A549 (cell line): Measurements from ENCODE around the gene SLCO2B1. TPM values are rescaled to one million over a fixed set of nuclear protein-coding genes. Genes with fewer than 3 reads are reported as not detected.

Source experiments
- ATAC-seq, 2 experiments: fragments of 200-7000 bp in 1 of 2; fragments of >200 bp in 1 of 2; cut with Nextera tagmentation in 1 of 2; cut with Tn5 transposase in 1 of 2; 3 replicates each; pipeline versions ENCODE4 v1.8.0 to v1.9.1; 2018 to 2020; ENCODE audit warnings: mild to moderate bottlenecking in 1 of 2, moderate library complexity in 1 of 2
- CTCF ChIA-PET: fragments of 300-600 bp; sonication (Branson Sonifier 250); formaldehyde crosslinking; extraction: SDS; loops from one replicate; lab custom pipeline; 2021; ENCODE audit warnings: antibody characterized with exemption, inconsistent platforms; lab: Yijun Ruan, JAX
- POLR2A ChIA-PET: fragments of 350-600 bp; formaldehyde crosslinking; extraction: SDS; loops from one replicate; lab custom pipeline; 2021; ENCODE audit warnings: antibody characterized with exemption, inconsistent platforms; lab: Yijun Ruan, JAX
- DNase-seq, 2 experiments: peaks; one replicate each; pipeline versions ENCODE4 v3.0.0 to v3.0.0-alpha.2; 2011 to 2016; ENCODE audit warnings: low read depth in 1 of 2, low spot score in 1 of 2
- FAIRE-seq: peaks from 2 replicates; lab custom pipeline; 2011; peaks lifted over from hg19 to GRCh38; lab: Jason Lieb, UNC
- H3K27ac ChIP-seq, 2 experiments: fragments of >200 bp; sonication (Bioruptor Twin); formaldehyde crosslinking; 3 replicates each; pipeline ENCODE4 v1.5.1; 2016 to 2017
- H3K4me1 ChIP-seq: fragments of >200 bp; sonication (Bioruptor Twin); formaldehyde crosslinking; 3 replicates; pipeline ENCODE4 v1.6.1; 2016
- H3K4me2 ChIP-seq: fragments of >200 bp; sonication (Bioruptor Twin); formaldehyde crosslinking; 3 replicates; pipeline ENCODE4 v1.6.1; 2016
- H3K4me3 ChIP-seq: fragments of >200 bp; sonication (Bioruptor Twin); formaldehyde crosslinking; 3 replicates; pipeline ENCODE4 v1.5.1; 2016
- H3K9me3 ChIP-seq: fragments of >200 bp; sonication (Bioruptor Twin); formaldehyde crosslinking; 3 replicates; pipeline ENCODE4 v1.6.1; 2016
- CEBPB ChIP-seq, 2 experiments: fragments of >200 bp in 1 of 2; sonication (Bioruptor Twin) in 1 of 2; formaldehyde crosslinking in 1 of 2; IDR thresholded peaks; 2 replicates each; pipeline ENCODE4 v1.6.1; 2012 to 2016
- FOSB ChIP-seq: fragments of 250-450 bp; sonication (Bioruptor Pico); IDR thresholded peaks from 2 replicates; pipeline ENCODE4 v1.5.0; 2020; ENCODE audit warnings: mild to moderate bottlenecking, moderate library complexity
- GATA3 ChIP-seq: IDR thresholded peaks from 2 replicates; pipeline ENCODE4 v1.6.1; 2012; ENCODE audit warnings: borderline replicate concordance
- JUN ChIP-seq, 2 experiments: fragments of >200 bp; sonication (Bioruptor Twin); formaldehyde crosslinking; IDR thresholded peaks; 2 replicates in 1 of 2; 3 replicates in 1 of 2; pipeline ENCODE4 v1.6.1; 2016 to 2017
- KDM1A ChIP-seq: fragments of 200-600 bp; sonication (generic); IDR thresholded peaks from 2 replicates; pipeline ENCODE4 v1.6.1; 2016; ENCODE audit warnings: low read depth, mild to moderate bottlenecking
- MAZ ChIP-seq: fragments of 150-350 bp; IDR thresholded peaks from 2 replicates; pipeline ENCODE4 v1.6.1; 2014; ENCODE audit warnings: antibody characterized with exemption, low read depth, low read length, borderline replicate concordance
- NFE2L2 ChIP-seq: fragments of 150-350 bp; conservative IDR thresholded peaks from 2 replicates; pipeline ENCODE4 v1.6.1; 2014; ENCODE audit warnings: low read length
- NR3C1 ChIP-seq: fragments of >200 bp; sonication (Bioruptor Twin); formaldehyde crosslinking; IDR thresholded peaks from 3 replicates; pipeline ENCODE4 v1.6.1; 2017
- RAD21 ChIP-seq, 2 experiments: fragments of >200 bp in 1 of 2; sonication (Bioruptor Twin) in 1 of 2; formaldehyde crosslinking in 1 of 2; IDR thresholded peaks in 1 of 2; conservative IDR thresholded peaks in 1 of 2; 2 replicates in 1 of 2; 3 replicates in 1 of 2; pipeline ENCODE4 v1.6.1; 2012 to 2018; ENCODE audit warnings: inconsistent platforms in 1 of 2
- RFX5 ChIP-seq: fragments of 450-650 bp; IDR thresholded peaks from 2 replicates; pipeline ENCODE4 v1.7.1; 2014; ENCODE audit warnings: antibody characterized with exemption, mild to moderate bottlenecking, moderate library complexity
- RNF2 ChIP-seq: fragments of 200-600 bp; sonication (generic); IDR thresholded peaks from 2 replicates; pipeline ENCODE4 v1.6.1; 2016; ENCODE audit warnings: low read depth, mild to moderate bottlenecking, antibody characterized with exemption, moderate library complexity, borderline replicate concordance
- SMC3 ChIP-seq: fragments of >200 bp; sonication (Bioruptor Twin); formaldehyde crosslinking; IDR thresholded peaks from 3 replicates; pipeline ENCODE4 v1.6.1; 2018; ENCODE audit warnings: inconsistent platforms
- SREBF2 ChIP-seq: fragments of 450-650 bp; IDR thresholded peaks from 2 replicates; pipeline ENCODE4 v1.6.1; 2014; ENCODE audit warnings: mild to moderate bottlenecking, moderate library complexity
- ZNF302 ChIP-seq: fragments of 250-450 bp; sonication (Bioruptor Pico); IDR thresholded peaks from 2 replicates; pipeline ENCODE4 v1.9.0; 2021; ENCODE audit warnings: inconsistent platforms, mild to moderate bottlenecking, moderate library complexity
- ZSCAN20 ChIP-seq: fragments of 250-450 bp; sonication (Bioruptor Pico); IDR thresholded peaks from 2 replicates; pipeline ENCODE4 v1.8.0; 2022; ENCODE audit warnings: mild to moderate bottlenecking, moderate library complexity
- WGBS: methylation state at CpG from one replicate; pipeline ENCODE4 v1.1.6; 2017; ENCODE audit errors: missing lambda C conversion rate; 5-methylcytosine and 5-hydroxymethylcytosine counted together
- polyA plus RNA-seq, 4 experiments: library from polyadenylated mRNA; depleted of rRNA in 3 of 4; stranded (reverse); fragments of >200 nt; fragmentation: RNase III in 1 of 4; extraction: RNeasy Plus Mini Kit Qiagen cat#74134 plus additional on column Dnase treatment in 1 of 4; gene quantifications; 2 replicates in 3 of 4; 3 replicates in 1 of 4; pipeline ENCODE4 v1.2.3, GENCODE V29; 2011 to 2017
- TF ChIP-seq, protein P1 (sequence below): fragments of 250-450 bp; sonication (Bioruptor Pico); IDR thresholded peaks from 2 replicates; pipeline ENCODE4 v1.5.0; 2020; ENCODE audit warnings: low read depth, mild to moderate bottlenecking, moderate library complexity
- TF ChIP-seq, protein P2 (sequence below): fragments of 450-650 bp; IDR thresholded peaks from 2 replicates; pipeline ENCODE4 v1.6.1; 2014; ENCODE audit warnings: antibody characterized with exemption
- TF ChIP-seq, protein P3 (sequence below): fragments of 150-350 bp; IDR thresholded peaks from 2 replicates; pipeline ENCODE4 v1.6.1; 2014; ENCODE audit warnings: low read depth, mild to moderate bottlenecking, low read length
- TF ChIP-seq, protein P4 (sequence below): fragments of >200 bp; sonication (Bioruptor Twin); formaldehyde crosslinking; IDR thresholded peaks from 3 replicates; pipeline ENCODE4 v1.6.1; 2016
- TF ChIP-seq, protein P5 (sequence below): fragments of 200-600 bp; sonication (generic); IDR thresholded peaks from 2 replicates; pipeline ENCODE4 v1.6.1; 2016; ENCODE audit warnings: antibody characterized with exemption, mild to moderate bottlenecking, moderate library complexity

SLCO2B1 gene
- polyA plus RNA-seq, 2 of the 4 experiments (the other 2 are of a cell fraction) = 4.9 to 5.2 TPM

DNA sequence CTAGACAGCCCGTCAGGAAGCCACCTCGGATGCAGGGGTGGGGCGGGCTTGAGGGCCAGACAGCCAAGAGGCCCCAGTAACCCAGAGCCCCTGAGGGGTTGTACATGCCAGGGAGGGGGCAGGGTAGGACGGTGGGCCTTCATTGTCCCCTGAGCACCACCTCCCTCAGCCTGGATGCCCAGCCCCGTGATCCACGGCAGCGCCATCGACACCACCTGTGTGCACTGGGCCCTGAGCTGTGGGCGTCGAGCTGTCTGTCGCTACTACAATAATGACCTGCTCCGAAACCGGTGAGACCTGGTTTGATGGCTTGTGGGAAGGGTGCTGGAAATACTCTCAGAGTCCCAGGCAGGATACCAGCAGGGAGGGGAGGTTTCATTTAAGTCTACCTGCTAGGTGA lies 52.2 kb downstream of the SLCO2B1 start:
- Histone ChIP-seq H3K4me2 (no peak overlapping the region), H3K9me3 (no peaks in the 10 kb centered on the region), H3K4me3 (no peak overlapping the region), H3K27ac (no peak overlapping the region), H3K4me1 (no peaks in the 10 kb centered on the region)
- no peak for DNase-seq
- ChIA-PET POLR2A (no interaction called here), CTCF (interaction anchor here (0.8 to 19.0 kb wide), 12 partner anchors 8 to 187 kb away, joined by 3 to 291 read pairs (median 26); partner anchors contain the start of gene TPBGL)
- 75% methylated on average over 13 of the region's 13 CpGs for WGBS
- FAIRE-seq = no peak
- TF ChIP-seq SREBF2 (no peak), NR3C1 (no peak), FOSB (CRISPR knock-in tag) (no peak), MAZ (no peak), JUN (IDR thresholded peaks at IDR 0.05) (no peak), RAD21 (conservative IDR thresholded peaks at IDR 0.05 in 1 of 2, IDR thresholded peaks at IDR 0.05 in 1 of 2) (no peak), ZSCAN20 (CRISPR knock-in tag) (no peak), CEBPB (IDR thresholded peaks at IDR 0.05) (no peak), RNF2 (no peak), NFE2L2 (no peak)
- TF ChIP-seq, protein P1, sequence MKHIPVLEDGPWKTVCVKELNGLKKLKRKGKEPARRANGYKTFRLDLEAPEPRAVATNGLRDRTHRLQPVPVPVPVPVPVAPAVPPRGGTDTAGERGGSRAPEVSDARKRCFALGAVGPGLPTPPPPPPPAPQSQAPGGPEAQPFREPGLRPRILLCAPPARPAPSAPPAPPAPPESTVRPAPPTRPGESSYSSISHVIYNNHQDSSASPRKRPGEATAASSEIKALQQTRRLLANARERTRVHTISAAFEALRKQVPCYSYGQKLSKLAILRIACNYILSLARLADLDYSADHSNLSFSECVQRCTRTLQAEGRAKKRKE = no peak
- TF ChIP-seq, protein P2, sequence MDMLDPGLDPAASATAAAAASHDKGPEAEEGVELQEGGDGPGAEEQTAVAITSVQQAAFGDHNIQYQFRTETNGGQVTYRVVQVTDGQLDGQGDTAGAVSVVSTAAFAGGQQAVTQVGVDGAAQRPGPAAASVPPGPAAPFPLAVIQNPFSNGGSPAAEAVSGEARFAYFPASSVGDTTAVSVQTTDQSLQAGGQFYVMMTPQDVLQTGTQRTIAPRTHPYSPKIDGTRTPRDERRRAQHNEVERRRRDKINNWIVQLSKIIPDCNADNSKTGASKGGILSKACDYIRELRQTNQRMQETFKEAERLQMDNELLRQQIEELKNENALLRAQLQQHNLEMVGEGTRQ = no peak
- ATAC-seq = no peak

DNA sequence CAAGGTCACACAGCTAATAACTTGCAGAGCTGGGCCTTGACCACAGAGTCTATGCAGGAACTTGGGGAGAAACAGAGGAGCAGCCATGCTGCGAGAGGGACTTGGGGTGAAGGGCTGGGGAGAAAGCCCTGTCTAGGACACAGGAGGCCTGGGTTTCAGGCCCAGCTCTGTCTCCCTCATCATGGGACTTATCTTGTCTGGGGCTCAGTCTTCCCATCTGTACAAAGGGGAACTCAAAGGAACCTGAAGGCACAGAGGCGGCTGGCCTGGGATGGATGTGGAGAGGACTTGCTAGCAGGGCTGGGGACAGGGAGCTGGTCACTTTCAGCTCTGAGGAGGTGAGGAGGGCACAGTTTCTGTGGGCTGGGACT lies 52.7 kb downstream of the SLCO2B1 start:
- 89% methylated on average over 2 of the region's 2 CpGs for WGBS
- Histone ChIP-seq H3K4me1 (no peaks in the 10 kb centered on the region), H3K27ac (no peak overlapping the region), H3K4me2 (no peak overlapping the region), H3K9me3 (no peaks in the 10 kb centered on the region), H3K4me3 (no peak overlapping the region)
- ChIA-PET CTCF (interaction anchor here (0.8 to 19.0 kb wide), 14 partner anchors 8 to 188 kb away, joined by 3 to 291 read pairs (median 20); partner anchors contain the start of gene TPBGL), POLR2A (no interaction called here)
- TF ChIP-seq CEBPB (IDR thresholded peaks at IDR 0.05) (no peak), ZSCAN20 (CRISPR knock-in tag) (no peak), GATA3 (no peak), ZNF302 (CRISPR knock-in tag) (no peak), RFX5 (no peak), NFE2L2 (no peak), JUN (IDR thresholded peaks at IDR 0.05) (no peak), SMC3 (no peak), RAD21 (conservative IDR thresholded peaks at IDR 0.05 in 1 of 2, IDR thresholded peaks at IDR 0.05 in 1 of 2) (no peak), KDM1A (no peak)
- TF ChIP-seq, protein P2 = no peak
- TF ChIP-seq, protein P3, sequence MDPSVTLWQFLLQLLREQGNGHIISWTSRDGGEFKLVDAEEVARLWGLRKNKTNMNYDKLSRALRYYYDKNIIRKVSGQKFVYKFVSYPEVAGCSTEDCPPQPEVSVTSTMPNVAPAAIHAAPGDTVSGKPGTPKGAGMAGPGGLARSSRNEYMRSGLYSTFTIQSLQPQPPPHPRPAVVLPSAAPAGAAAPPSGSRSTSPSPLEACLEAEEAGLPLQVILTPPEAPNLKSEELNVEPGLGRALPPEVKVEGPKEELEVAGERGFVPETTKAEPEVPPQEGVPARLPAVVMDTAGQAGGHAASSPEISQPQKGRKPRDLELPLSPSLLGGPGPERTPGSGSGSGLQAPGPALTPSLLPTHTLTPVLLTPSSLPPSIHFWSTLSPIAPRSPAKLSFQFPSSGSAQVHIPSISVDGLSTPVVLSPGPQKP = no peak
- TF ChIP-seq, protein P4, sequence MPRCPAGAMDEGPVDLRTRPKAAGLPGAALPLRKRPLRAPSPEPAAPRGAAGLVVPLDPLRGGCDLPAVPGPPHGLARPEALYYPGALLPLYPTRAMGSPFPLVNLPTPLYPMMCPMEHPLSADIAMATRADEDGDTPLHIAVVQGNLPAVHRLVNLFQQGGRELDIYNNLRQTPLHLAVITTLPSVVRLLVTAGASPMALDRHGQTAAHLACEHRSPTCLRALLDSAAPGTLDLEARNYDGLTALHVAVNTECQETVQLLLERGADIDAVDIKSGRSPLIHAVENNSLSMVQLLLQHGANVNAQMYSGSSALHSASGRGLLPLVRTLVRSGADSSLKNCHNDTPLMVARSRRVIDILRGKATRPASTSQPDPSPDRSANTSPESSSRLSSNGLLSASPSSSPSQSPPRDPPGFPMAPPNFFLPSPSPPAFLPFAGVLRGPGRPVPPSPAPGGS = no peak
- TF ChIP-seq, protein P5, sequence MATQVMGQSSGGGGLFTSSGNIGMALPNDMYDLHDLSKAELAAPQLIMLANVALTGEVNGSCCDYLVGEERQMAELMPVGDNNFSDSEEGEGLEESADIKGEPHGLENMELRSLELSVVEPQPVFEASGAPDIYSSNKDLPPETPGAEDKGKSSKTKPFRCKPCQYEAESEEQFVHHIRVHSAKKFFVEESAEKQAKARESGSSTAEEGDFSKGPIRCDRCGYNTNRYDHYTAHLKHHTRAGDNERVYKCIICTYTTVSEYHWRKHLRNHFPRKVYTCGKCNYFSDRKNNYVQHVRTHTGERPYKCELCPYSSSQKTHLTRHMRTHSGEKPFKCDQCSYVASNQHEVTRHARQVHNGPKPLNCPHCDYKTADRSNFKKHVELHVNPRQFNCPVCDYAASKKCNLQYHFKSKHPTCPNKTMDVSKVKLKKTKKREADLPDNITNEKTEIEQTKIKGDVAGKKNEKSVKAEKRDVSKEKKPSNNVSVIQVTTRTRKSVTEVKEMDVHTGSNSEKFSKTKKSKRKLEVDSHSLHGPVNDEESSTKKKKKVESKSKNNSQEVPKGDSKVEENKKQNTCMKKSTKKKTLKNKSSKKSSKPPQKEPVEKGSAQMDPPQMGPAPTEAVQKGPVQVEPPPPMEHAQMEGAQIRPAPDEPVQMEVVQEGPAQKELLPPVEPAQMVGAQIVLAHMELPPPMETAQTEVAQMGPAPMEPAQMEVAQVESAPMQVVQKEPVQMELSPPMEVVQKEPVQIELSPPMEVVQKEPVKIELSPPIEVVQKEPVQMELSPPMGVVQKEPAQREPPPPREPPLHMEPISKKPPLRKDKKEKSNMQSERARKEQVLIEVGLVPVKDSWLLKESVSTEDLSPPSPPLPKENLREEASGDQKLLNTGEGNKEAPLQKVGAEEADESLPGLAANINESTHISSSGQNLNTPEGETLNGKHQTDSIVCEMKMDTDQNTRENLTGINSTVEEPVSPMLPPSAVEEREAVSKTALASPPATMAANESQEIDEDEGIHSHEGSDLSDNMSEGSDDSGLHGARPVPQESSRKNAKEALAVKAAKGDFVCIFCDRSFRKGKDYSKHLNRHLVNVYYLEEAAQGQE = no peak
- FAIRE-seq = no peak
- ATAC-seq = no peak
- no peak for DNase-seq
